ENCODE results near the gene WNT7A.

DNA sequence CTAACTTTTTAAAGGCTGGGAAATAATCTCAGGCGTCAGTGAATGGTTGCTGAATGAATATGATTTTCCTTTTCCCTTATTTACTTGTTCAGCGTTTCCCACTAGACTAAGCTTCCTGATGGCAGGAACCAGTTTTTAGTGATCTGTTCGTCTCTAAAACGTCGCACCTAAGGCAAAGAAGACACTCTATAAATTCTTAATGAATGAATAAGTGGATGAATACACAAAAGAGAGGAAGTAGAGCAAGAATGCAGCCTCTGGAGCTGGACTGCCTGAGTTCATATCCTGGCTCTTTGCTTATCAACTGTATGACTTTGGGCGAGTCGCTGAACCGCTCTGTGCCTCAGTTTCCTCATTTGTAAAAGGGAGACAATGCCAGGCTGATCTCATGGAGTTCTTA is 38.7 kb downstream of the WNT7A start:
- TF ChIP-seq, protein P1, sequence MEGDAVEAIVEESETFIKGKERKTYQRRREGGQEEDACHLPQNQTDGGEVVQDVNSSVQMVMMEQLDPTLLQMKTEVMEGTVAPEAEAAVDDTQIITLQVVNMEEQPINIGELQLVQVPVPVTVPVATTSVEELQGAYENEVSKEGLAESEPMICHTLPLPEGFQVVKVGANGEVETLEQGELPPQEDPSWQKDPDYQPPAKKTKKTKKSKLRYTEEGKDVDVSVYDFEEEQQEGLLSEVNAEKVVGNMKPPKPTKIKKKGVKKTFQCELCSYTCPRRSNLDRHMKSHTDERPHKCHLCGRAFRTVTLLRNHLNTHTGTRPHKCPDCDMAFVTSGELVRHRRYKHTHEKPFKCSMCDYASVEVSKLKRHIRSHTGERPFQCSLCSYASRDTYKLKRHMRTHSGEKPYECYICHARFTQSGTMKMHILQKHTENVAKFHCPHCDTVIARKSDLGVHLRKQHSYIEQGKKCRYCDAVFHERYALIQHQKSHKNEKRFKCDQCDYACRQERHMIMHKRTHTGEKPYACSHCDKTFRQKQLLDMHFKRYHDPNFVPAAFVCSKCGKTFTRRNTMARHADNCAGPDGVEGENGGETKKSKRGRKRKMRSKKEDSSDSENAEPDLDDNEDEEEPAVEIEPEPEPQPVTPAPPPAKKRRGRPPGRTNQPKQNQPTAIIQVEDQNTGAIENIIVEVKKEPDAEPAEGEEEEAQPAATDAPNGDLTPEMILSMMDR (IDR thresholded peaks at IDR 0.05; ENCODE audit: borderline replicate concordance, extremely low read depth, low read length, poor library complexity, severe bottlenecking): no peak
- no peak for TF ChIP-seq EZH2 (IDR thresholded peaks at IDR 0.05; ENCODE audit: borderline replicate concordance, low read depth, low read length, severe bottlenecking)

Measured in DND-41 (cell line).